Gastroesophageal sphincter (tissue), 3 donors: Measurements from ENCODE around the gene DAB1.

Experiments
- CTCF ChIP-seq, 4 experiments: fragments of 200-600 bp in 2 of 4; fragments of 450-650 bp in 2 of 4; sonication (generic) in 1 of 4; IDR thresholded peaks; one replicate each; pipeline ENCODE4 v1.5.1; 2017 to 2019; ENCODE audit warnings: antibody characterized with exemption in 4 of 4, mild to moderate bottlenecking in 2 of 4, moderate library complexity in 2 of 4
- EP300 ChIP-seq: sonication (generic); formaldehyde crosslinking; IDR thresholded peaks from one replicate; pipeline ENCODE4 v1.6.1; 2017; ENCODE audit warnings: antibody characterized with exemption, mild to moderate bottlenecking
- POLR2A ChIP-seq, 2 donors: fragments of 450-650 bp; IDR thresholded peaks; one replicate each; pipeline ENCODE4 v1.6.1; 2017; ENCODE audit warnings: antibody characterized with exemption in 2 of 2, mild to moderate bottlenecking in 2 of 2, moderate library complexity in 1 of 2
- POLR2AphosphoS5 ChIP-seq: sonication (generic); formaldehyde crosslinking; IDR thresholded peaks from one replicate; pipeline ENCODE4 v1.6.1; 2017; ENCODE audit warnings: antibody characterized with exemption

- TF ChIP-seq POLR2A (IDR thresholded peaks at IDR 0.05) (no peak), CTCF (IDR thresholded peaks at IDR 0.05) (no peak), POLR2AphosphoS5 (no peak), EP300 (no peak)
Observed at GRCh38 chr1:57018119-57018518, 405.7 kb downstream of the DAB1 start.
